SK-N-SH (cell line): ENCODE measurements around the gene FHOD3. TPM values are rescaled to one million over a fixed set of nuclear protein-coding genes. Genes with fewer than 3 reads are reported as not detected.

Source experiments
- CTCF ChIA-PET: fragments of 300-600, 350-600 bp; formaldehyde crosslinking; extraction: SDS; loops from one replicate; lab custom pipeline; 2021; lab: Yijun Ruan, JAX
- POLR2A ChIA-PET: fragments of 350-600 bp; sonication (Branson Sonifier 250); formaldehyde crosslinking; extraction: SDS; loops from one replicate; lab custom pipeline; 2020; ENCODE audit warnings: antibody characterized with exemption, inconsistent platforms; lab: Yijun Ruan, JAX
- DNase-seq: peaks from one replicate; pipeline ENCODE4 v3.0.0; 2012
- H2AFZ ChIP-seq: fragments of 200-600 bp; sonication (generic); 2 replicates; pipeline ENCODE4 v1.8.1; 2016; ENCODE audit warnings: antibody characterized with exemption, mild to moderate bottlenecking, low read depth
- H3F3A ChIP-seq: fragments of 200-600 bp; sonication (generic); replicated peaks from 2 replicates; pipeline ENCODE3; 2016; ENCODE audit warnings: antibody characterized with exemption, mild to moderate bottlenecking; ENCODE audit not compliant: insufficient read depth
- H3K27ac ChIP-seq, 2 experiments: fragments of 200-500 bp in 1 of 2; fragments of 200-600 bp in 1 of 2; sonication (Bioruptor generic) in 1 of 2; sonication (generic), shearing (Covaris generic) in 1 of 2; 2 replicates each; pipeline versions ENCODE4 v1.5.1 to v1.6.1; 2014 to 2016; ENCODE audit warnings: low read depth in 2 of 2, inconsistent platforms in 1 of 2, low read length in 1 of 2, mild to moderate bottlenecking in 1 of 2, mixed read lengths in 1 of 2
- H3K27me3 ChIP-seq: fragments of 200-600 bp; sonication (generic), shearing (Covaris generic); 2 replicates; pipeline ENCODE4 v1.6.1; 2016; ENCODE audit warnings: mixed run types; ENCODE audit not compliant: insufficient read depth
- H3K36me3 ChIP-seq, 2 experiments: fragments of 200-500 bp in 1 of 2; fragments of 200-600 bp in 1 of 2; sonication (Bioruptor generic) in 1 of 2; sonication (generic) in 1 of 2; replicated peaks in 1 of 2; 2 replicates each; pipeline versions ENCODE3 to v1.5.1; 2014 to 2016; ENCODE audit warnings: low read length in 1 of 2, mild to moderate bottlenecking in 1 of 2; ENCODE audit not compliant: insufficient read depth in 2 of 2, control insufficient read depth in 1 of 2
- H3K4me1 ChIP-seq, 2 experiments: fragments of 200-500 bp in 1 of 2; fragments of 200-600 bp in 1 of 2; sonication (Bioruptor generic) in 1 of 2; sonication (generic), shearing (Covaris generic) in 1 of 2; 2 replicates each; pipeline versions ENCODE4 v1.5.1 to v1.6.1; 2014 to 2016; ENCODE audit warnings: low read depth in 1 of 2, low read length in 1 of 2, mixed run types in 1 of 2; ENCODE audit not compliant: insufficient read depth in 2 of 2, control insufficient read depth in 1 of 2
- H3K4me2 ChIP-seq: fragments of 200-600 bp; sonication (generic), shearing (Covaris generic); 2 replicates; pipeline ENCODE4 v1.6.1; 2017; ENCODE audit warnings: mixed run types
- H3K4me3 ChIP-seq, 2 experiments: fragments of 200-500 bp in 1 of 2; fragments of 200-600 bp in 1 of 2; sonication (Bioruptor generic) in 1 of 2; sonication (generic), shearing (Covaris generic) in 1 of 2; 2 replicates each; pipeline versions ENCODE4 v1.5.1 to v1.8.1; 2014 to 2016; ENCODE audit warnings: low read depth in 2 of 2, inconsistent platforms in 1 of 2, low read length in 1 of 2, mild to moderate bottlenecking in 1 of 2, mixed read lengths in 1 of 2, moderate library complexity in 1 of 2
- H3K79me2 ChIP-seq: fragments of 200-600 bp; sonication (generic); 2 replicates; pipeline ENCODE4 v1.8.1; 2017; ENCODE audit warnings: mild to moderate bottlenecking; ENCODE audit not compliant: insufficient read depth
- H3K9ac ChIP-seq: fragments of 200-600 bp; sonication (generic); 2 replicates; pipeline ENCODE4 v1.6.1; 2017; ENCODE audit warnings: mixed run types
- H3K9me2 ChIP-seq: fragments of 200-600 bp; sonication (generic); 2 replicates; pipeline ENCODE4 v1.6.1; 2017; ENCODE audit warnings: mixed run types
- H3K9me3 ChIP-seq: fragments of 200-600 bp; sonication (generic); 2 replicates; pipeline ENCODE4 v1.6.1; 2017; ENCODE audit warnings: mixed run types, mild to moderate bottlenecking, moderate library complexity
- H4K20me1 ChIP-seq: fragments of 200-600 bp; sonication (generic); 2 replicates; pipeline ENCODE4 v1.6.1; 2017; ENCODE audit warnings: mild to moderate bottlenecking, mixed run types; ENCODE audit not compliant: insufficient read depth
- CHD2 ChIP-seq: fragments of 150-350 bp; IDR thresholded peaks from 2 replicates; pipeline ENCODE4 v1.6.1; 2018; ENCODE audit warnings: low read length; ENCODE audit not compliant: partially characterized antibody
- EP300 ChIP-seq, 2 experiments: IDR thresholded peaks; 2 replicates each; pipeline versions ENCODE4 v1.4.0 to v1.6.1; 2012; ENCODE audit warnings: borderline replicate concordance in 1 of 2, low read depth in 1 of 2, low read length in 1 of 2
- EZH2phosphoT487 ChIP-seq: fragments of 200-600 bp; sonication (generic); IDR thresholded peaks from 2 replicates; pipeline ENCODE4 v1.6.1; 2017; ENCODE audit warnings: low read depth, mixed run types, mild to moderate bottlenecking, antibody characterized with exemption, moderate library complexity, borderline replicate concordance
- FOSL2 ChIP-seq: IDR thresholded peaks from 2 replicates; pipeline ENCODE4 v1.4.0; 2012; ENCODE audit warnings: low read depth, mild to moderate bottlenecking, moderate library complexity, borderline replicate concordance
- FOXJ3 ChIP-seq: sonication (generic); formaldehyde crosslinking; IDR thresholded peaks from 2 replicates; pipeline ENCODE4 v1.5.1; 2020; ENCODE audit warnings: mild to moderate bottlenecking, missing genetic modification reagents
- FOXM1 ChIP-seq: IDR thresholded peaks from 2 replicates; pipeline ENCODE4 v1.4.0; 2012; ENCODE audit warnings: low read depth, mild to moderate bottlenecking
- GABPA ChIP-seq: IDR thresholded peaks from 2 replicates; pipeline ENCODE4 v1.4.0; 2012; ENCODE audit warnings: low read depth, mild to moderate bottlenecking
- GATA2 ChIP-seq: sonication (generic); formaldehyde crosslinking; IDR thresholded peaks from 2 replicates; pipeline ENCODE4 v1.5.0; 2020; ENCODE audit warnings: mild to moderate bottlenecking, missing genetic modification reagents
- MXI1 ChIP-seq: IDR thresholded peaks from 2 replicates; pipeline ENCODE4 v1.6.1; 2012; ENCODE audit warnings: mild to moderate bottlenecking, low read depth, low read length, improper control_type of control experiment
- NFIC ChIP-seq: IDR thresholded peaks from 2 replicates; pipeline ENCODE4 v1.4.0; 2012; ENCODE audit warnings: borderline replicate concordance
- NRF1 ChIP-seq: IDR thresholded peaks from 2 replicates; pipeline ENCODE4 v1.6.1; 2012; ENCODE audit warnings: low read depth, mild to moderate bottlenecking, low read length
- RAD21 ChIP-seq: IDR thresholded peaks from 2 replicates; pipeline ENCODE4 v1.6.1; 2012; ENCODE audit warnings: mild to moderate bottlenecking, low read length
- RFX5 ChIP-seq: IDR thresholded peaks from 2 replicates; pipeline ENCODE4 v1.6.1; 2012; ENCODE audit warnings: mild to moderate bottlenecking, improper control_type of control experiment, low read length
- RXRA ChIP-seq: IDR thresholded peaks from 2 replicates; pipeline ENCODE4 v1.4.0; 2012; ENCODE audit warnings: low read depth, mild to moderate bottlenecking, borderline replicate concordance
- SIN3A ChIP-seq: IDR thresholded peaks from 2 replicates; pipeline ENCODE4 v1.6.1; 2012; ENCODE audit warnings: low read depth, mild to moderate bottlenecking, low read length, moderate library complexity, borderline replicate concordance
- TCF12 ChIP-seq: IDR thresholded peaks from 2 replicates; pipeline ENCODE4 v1.4.0; 2012
- USF1 ChIP-seq: IDR thresholded peaks from 2 replicates; pipeline ENCODE4 v1.4.0; 2012; ENCODE audit warnings: low read depth, borderline replicate concordance
- ZBTB33 ChIP-seq: IDR thresholded peaks from 2 replicates; pipeline ENCODE4 v1.4.0; 2012; ENCODE audit warnings: low read depth, borderline replicate concordance
- WGBS: methylation state at CpG from one replicate; pipeline ENCODE4 v1.1.6; 2017; ENCODE audit warnings: low lambda C conversion rate; 5-methylcytosine and 5-hydroxymethylcytosine counted together
- polyA plus RNA-seq, 3 experiments: library from polyadenylated mRNA; depleted of rRNA; stranded (reverse); fragments of >200 nt; gene quantifications; 2 replicates each; pipeline ENCODE4 v1.2.3, GENCODE V29; 2012
- TF ChIP-seq, protein P1 (sequence below): IDR thresholded peaks from 2 replicates; pipeline ENCODE4 v1.4.0; 2012; ENCODE audit warnings: low read depth
- TF ChIP-seq, protein P2 (sequence below): fragments of 200-600 bp; sonication (generic); IDR thresholded peaks from 2 replicates; pipeline ENCODE4 v1.6.1; 2017; ENCODE audit warnings: antibody characterized with exemption, mild to moderate bottlenecking, moderate library complexity

The FHOD3 gene
- polyA plus RNA-seq, 1 of the 3 experiments (the other 2 are of a cell fraction): 10.9 TPM

DNA sequence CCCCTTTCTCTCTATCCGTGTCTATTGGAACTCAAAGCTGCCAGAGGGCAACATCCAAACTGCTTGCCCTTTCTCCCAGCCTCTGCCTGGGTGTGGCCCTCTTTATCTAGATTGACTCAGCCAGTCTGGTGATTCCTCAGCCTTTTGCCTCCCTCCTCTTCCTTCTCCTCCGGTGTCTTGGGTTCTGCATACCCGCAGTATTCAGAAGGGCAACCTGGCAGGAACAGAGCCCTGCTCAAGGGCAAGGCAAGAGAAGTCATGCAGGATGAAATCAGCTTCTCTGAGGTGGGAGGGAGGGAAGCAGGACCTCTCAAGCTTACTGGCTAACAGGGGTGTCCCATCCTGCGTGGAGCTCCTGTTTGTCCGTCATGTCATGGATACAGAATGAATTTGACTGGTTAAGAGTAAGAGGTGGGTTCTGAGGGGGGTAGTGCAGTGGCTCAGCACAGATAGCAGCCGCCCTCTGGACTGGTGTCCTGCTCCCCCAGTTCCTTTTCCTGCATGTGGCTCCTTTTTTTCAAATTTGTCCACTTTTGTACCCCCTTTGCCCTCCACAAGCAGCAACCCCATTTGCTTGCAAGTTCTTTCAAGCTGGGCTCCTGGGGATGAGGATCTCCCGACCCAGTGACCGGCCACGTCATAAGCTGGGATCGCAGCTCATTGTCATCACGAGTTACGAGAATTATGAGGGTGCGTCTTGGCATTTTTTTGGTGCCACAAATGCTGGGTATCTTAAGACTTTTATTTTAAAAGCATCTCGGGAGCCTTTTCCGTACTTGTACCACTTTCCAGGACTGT lies 154.1 kb downstream of the FHOD3 start:
- Histone ChIP-seq H2AFZ (no peak overlapping the region), H3K27me3 (no peaks in the 10 kb centered on the region), H3F3A (no peaks in the 10 kb centered on the region), H3K27ac (no peak overlapping the region), H3K36me3 (no peaks in the 10 kb centered on the region), H3K4me1 (peaks cover 0 to 23% of the 10 kb centered on the region in 2 experiments; a peak in 2 of 4 replicates), H3K4me2 (no peak overlapping the region), H3K9ac (no peak overlapping the region), H4K20me1 (no peaks in the 10 kb centered on the region), H3K4me3 (no peak overlapping the region), H3K9me2 (no peaks in the 10 kb centered on the region), H3K9me3 (no peaks in the 10 kb centered on the region), H3K79me2 (no peaks in the 10 kb centered on the region)
- DNase-seq: no peak
- TF ChIP-seq FOXM1 (no peak), GABPA (no peak), GATA2 (no peak), USF1 (no peak), RAD21 (no peak), RFX5 (no peak), EZH2phosphoT487 (no peak), TCF12 (no peak), NFIC (no peak), MXI1 (no peak), FOXJ3 (CRISPR knock-in tag) (no peak), NRF1 (no peak)
- TF ChIP-seq, protein P1, sequence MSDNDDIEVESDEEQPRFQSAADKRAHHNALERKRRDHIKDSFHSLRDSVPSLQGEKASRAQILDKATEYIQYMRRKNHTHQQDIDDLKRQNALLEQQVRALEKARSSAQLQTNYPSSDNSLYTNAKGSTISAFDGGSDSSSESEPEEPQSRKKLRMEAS: no peak
- TF ChIP-seq, protein P2, sequence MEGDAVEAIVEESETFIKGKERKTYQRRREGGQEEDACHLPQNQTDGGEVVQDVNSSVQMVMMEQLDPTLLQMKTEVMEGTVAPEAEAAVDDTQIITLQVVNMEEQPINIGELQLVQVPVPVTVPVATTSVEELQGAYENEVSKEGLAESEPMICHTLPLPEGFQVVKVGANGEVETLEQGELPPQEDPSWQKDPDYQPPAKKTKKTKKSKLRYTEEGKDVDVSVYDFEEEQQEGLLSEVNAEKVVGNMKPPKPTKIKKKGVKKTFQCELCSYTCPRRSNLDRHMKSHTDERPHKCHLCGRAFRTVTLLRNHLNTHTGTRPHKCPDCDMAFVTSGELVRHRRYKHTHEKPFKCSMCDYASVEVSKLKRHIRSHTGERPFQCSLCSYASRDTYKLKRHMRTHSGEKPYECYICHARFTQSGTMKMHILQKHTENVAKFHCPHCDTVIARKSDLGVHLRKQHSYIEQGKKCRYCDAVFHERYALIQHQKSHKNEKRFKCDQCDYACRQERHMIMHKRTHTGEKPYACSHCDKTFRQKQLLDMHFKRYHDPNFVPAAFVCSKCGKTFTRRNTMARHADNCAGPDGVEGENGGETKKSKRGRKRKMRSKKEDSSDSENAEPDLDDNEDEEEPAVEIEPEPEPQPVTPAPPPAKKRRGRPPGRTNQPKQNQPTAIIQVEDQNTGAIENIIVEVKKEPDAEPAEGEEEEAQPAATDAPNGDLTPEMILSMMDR: no peak
- ChIA-PET CTCF (interaction anchor here (1.2 to 1.3 kb wide), 2 partner anchors 10 to 59 kb away, joined by 3 read pairs; no protein-coding TSS in a partner anchor), POLR2A (no interaction called here)
- 82% methylated on average over 13 of the region's 15 CpGs for WGBS

GRCh38 chr18:36454245-36454644 lies 156.7 kb downstream of the FHOD3 start:
- Histone ChIP-seq H3K9me2 (no peaks in the 10 kb centered on the region), H3K9ac (no peak overlapping the region), H2AFZ (no peak overlapping the region), H3K4me3 (no peak overlapping the region), H3K27ac (no peak overlapping the region), H3K27me3 (no peaks in the 10 kb centered on the region), H3K4me2 (no peak overlapping the region), H3F3A (no peaks in the 10 kb centered on the region), H3K4me1 (peaks cover 0 to 10% of the 10 kb centered on the region in 2 experiments; a peak in 2 of 4 replicates), H4K20me1 (no peaks in the 10 kb centered on the region), H3K79me2 (no peaks in the 10 kb centered on the region), H3K9me3 (no peaks in the 10 kb centered on the region), H3K36me3 (no peaks in the 10 kb centered on the region)
- WGBS: no CpG with 5 or more reads among the region's 2 CpGs
- DNase-seq: no peak
- CTCF ChIA-PET: interaction anchor here (1.0 kb wide), 1 partner anchor 12 kb away, joined by 3 read pairs; no protein-coding TSS in a partner anchor
- POLR2A ChIA-PET: interaction anchor here (0.6 kb wide), 1 partner anchor 1123 kb away, joined by 4 read pairs; no protein-coding TSS in a partner anchor
- TF ChIP-seq GABPA (no peak), ZBTB33 (no peak), FOSL2 (no peak), CHD2 (no peak), SIN3A (no peak), EZH2phosphoT487 (no peak), NFIC (no peak), MXI1 (no peak), NRF1 (no peak), EP300 (IDR thresholded peaks at IDR 0.05; ENCODE audit: borderline replicate concordance in 1 of 2, low read depth in 1 of 2, low read length in 1 of 2) (no peak), RXRA (no peak)
